ENCODE results near the gene AGAP1.
A peak's percentile ranks its signal among the peaks of the same experiment; 100 is the strongest.
"Not testable (repeated sequence)": the region's sequence is repeated elsewhere in the genome, so short reads cannot be mapped to it uniquely, and the experiment has no call there.

AGAP1 gene

GRCh38 chr2:236056141-236056540 lies 562.3 kb downstream of the AGAP1 start:
- DNase-seq, result no peak

- no peak for DNase-seq
Measured at GRCh38 chr2:236057375-236057774, 563.5 kb downstream of the AGAP1 start.

GRCh38 chr2:236061497-236061896 lies 567.7 kb downstream of the AGAP1 start:
- no peak for DNase-seq

GRCh38 chr2:236061899-236062298 lies 568.1 kb downstream of the AGAP1 start:
- no peak for DNase-seq

- DNase-seq, result not testable (repeated sequence)
Measured at GRCh38 chr2:236062806-236063205, 569.0 kb downstream of the AGAP1 start.

- DNase-seq, result no peak
Measured at GRCh38 chr2:236063994-236064393, 570.2 kb downstream of the AGAP1 start.

GRCh38 chr2:236065314-236066160 lies 571.7 kb downstream of the AGAP1 start:
- DNase-seq, result no peak

- DNase-seq, result no peak
Measured at GRCh38 chr2:236070236-236070635, 576.4 kb downstream of the AGAP1 start.

- DNase-seq, result peak; percentile 90
Measured at GRCh38 chr2:236073246-236073645, 579.4 kb downstream of the AGAP1 start.

- peak; percentile 27 for DNase-seq
Measured at GRCh38 chr2:236073867-236074655, 580.2 kb downstream of the AGAP1 start.

GRCh38 chr2:236075802-236076201 lies 582.0 kb downstream of the AGAP1 start:
- DNase-seq, result no peak

- no peak for DNase-seq
Measured at GRCh38 chr2:236078297-236079255, 584.7 kb downstream of the AGAP1 start.

- DNase-seq, result no peak
Measured at GRCh38 chr2:236080412-236080811, 586.6 kb downstream of the AGAP1 start.

- DNase-seq, result peak; percentile 3
Measured at GRCh38 chr2:236081171-236081570, 587.3 kb downstream of the AGAP1 start.

- no peak for DNase-seq
Measured at GRCh38 chr2:236082061-236082460, 588.2 kb downstream of the AGAP1 start.

GRCh38 chr2:236083934-236084333 lies 590.1 kb downstream of the AGAP1 start:
- DNase-seq, result no peak

- DNase-seq, result no peak
Measured at GRCh38 chr2:236085211-236085610, 591.4 kb downstream of the AGAP1 start.

GRCh38 chr2:236085647-236086046 lies 591.8 kb downstream of the AGAP1 start:
- no peak for DNase-seq

GRCh38 chr2:236086403-236086970 lies 592.6 kb downstream of the AGAP1 start:
- no peak for DNase-seq

- DNase-seq, result no peak
Measured at GRCh38 chr2:236086971-236087465, 593.2 kb downstream of the AGAP1 start.

GRCh38 chr2:236088368-236089057 lies 594.7 kb downstream of the AGAP1 start:
- DNase-seq, result no peak

All from OCI-M1 (cell line).